COLO668 (cell line): ENCODE results near the gene ZCCHC17.

Source experiments
- DNase-seq: peaks from one replicate; lab custom pipeline; 2025; ENCODE audit not compliant: unreplicated experiment; lab: John Stamatoyannopoulos, UW

Gene ZCCHC17

GRCh38 chr1:31302709-31303441 lies 6.0 kb downstream of the ZCCHC17 start:
- no peak for DNase-seq

- DNase-seq: no peak
Measured at GRCh38 chr1:31306278-31306677, 9.4 kb downstream of the ZCCHC17 start.

GRCh38 chr1:31308036-31308435 lies 11.2 kb downstream of the ZCCHC17 start:
- DNase-seq: no peak

- DNase-seq: no peak
Measured at GRCh38 chr1:31310198-31310597, 13.4 kb downstream of the ZCCHC17 start.

GRCh38 chr1:31315902-31316301 lies 19.1 kb downstream of the ZCCHC17 start:
- DNase-seq: no peak

- DNase-seq: peak; percentile 14
Measured at GRCh38 chr1:31318146-31318545, 21.3 kb downstream of the ZCCHC17 start.

GRCh38 chr1:31324093-31324492 lies 27.3 kb downstream of the ZCCHC17 start:
- no peak for DNase-seq

GRCh38 chr1:31324992-31325391 lies 28.2 kb downstream of the ZCCHC17 start:
- no peak for DNase-seq

- no peak for DNase-seq
Measured at GRCh38 chr1:31326461-31326860, 29.6 kb downstream of the ZCCHC17 start.

- no peak for DNase-seq
Measured at GRCh38 chr1:31327381-31327780, 30.5 kb downstream of the ZCCHC17 start.

- DNase-seq: peak; percentile 21
Measured at GRCh38 chr1:31335007-31335406, 38.2 kb downstream of the ZCCHC17 start.

GRCh38 chr1:31336687-31337467 lies 40.0 kb downstream of the ZCCHC17 start:
- DNase-seq: no peak

GRCh38 chr1:31344503-31344902 lies 47.7 kb downstream of the ZCCHC17 start:
- DNase-seq: no peak

GRCh38 chr1:31345635-31346034 lies 48.8 kb downstream of the ZCCHC17 start:
- DNase-seq: no peak

- no peak for DNase-seq
Measured at GRCh38 chr1:31346785-31347184, 50.0 kb downstream of the ZCCHC17 start.

GRCh38 chr1:31348449-31348848 lies 51.6 kb downstream of the ZCCHC17 start:
- DNase-seq: no peak

GRCh38 chr1:31354283-31354682 lies 57.5 kb downstream of the ZCCHC17 start:
- DNase-seq: no peak

GRCh38 chr1:31356427-31356826 lies 59.6 kb downstream of the ZCCHC17 start:
- no peak for DNase-seq

GRCh38 chr1:31361607-31362006 lies 64.8 kb downstream of the ZCCHC17 start:
- DNase-seq: no peak

- DNase-seq: no peak
Measured at GRCh38 chr1:31362032-31362431, 65.2 kb downstream of the ZCCHC17 start.

GRCh38 chr1:31364561-31365250 lies 67.9 kb downstream of the ZCCHC17 start:
- DNase-seq: no peak

- peak; percentile 40 for DNase-seq
Measured at GRCh38 chr1:31366796-31367195, 70.0 kb downstream of the ZCCHC17 start.
